ENCODE measurements around the gene PLCL2.
"Not testable (repeated sequence)": the region's sequence is repeated elsewhere in the genome, so short reads cannot be mapped to it uniquely, and the experiment has no call there.

The PLCL2 gene

GRCh38 chr3:16936233-16936632 is 51.5 kb downstream of the PLCL2 start:
- TF ChIP-seq POLR2A (IDR thresholded peaks at IDR 0.05; ENCODE audit: low read depth, low read length) (no peak), POLR2AphosphoS5 (IDR thresholded peaks at IDR 0.05; ENCODE audit: low read depth, low read length) (no peak), POU2F2 (IDR thresholded peaks at IDR 0.05; ENCODE audit: low read depth, low read length) (no peak), SPI1 (IDR thresholded peaks at IDR 0.05; ENCODE audit: low read depth, low read length) (no peak), TAF1 (IDR thresholded peaks at IDR 0.05; ENCODE audit: low read depth, low read length) (no peak), PAX5 (IDR thresholded peaks at IDR 0.05; ENCODE audit: insufficient read depth, low read length, severe bottlenecking) (no peak)
- FAIRE-seq = peak; percentile 78
- DNase-seq (ENCODE audit: insufficient read length, low spot score) = no peak

GRCh38 chr3:16936676-16937230 is 52.0 kb downstream of the PLCL2 start:
- FAIRE-seq (peak; percentile 48), DNase-seq (ENCODE audit: insufficient read length, low spot score) (no peak)
- TF ChIP-seq POLR2A (IDR thresholded peaks at IDR 0.05; ENCODE audit: low read depth, low read length) = no peak
- no peak for TF ChIP-seq POU2F2 (IDR thresholded peaks at IDR 0.05; ENCODE audit: low read depth, low read length)
- TF ChIP-seq SPI1 (IDR thresholded peaks at IDR 0.05; ENCODE audit: low read depth, low read length) = no peak
- TF ChIP-seq PAX5 (IDR thresholded peaks at IDR 0.05; ENCODE audit: insufficient read depth, low read length, severe bottlenecking) = no peak

- no peak for DNase-seq (ENCODE audit: insufficient read length, low spot score)
- FAIRE-seq = peak; percentile 80
- TF ChIP-seq POLR2A (IDR thresholded peaks at IDR 0.05; ENCODE audit: low read depth, low read length) = no peak
Measured at GRCh38 chr3:16937326-16937845, 52.6 kb downstream of the PLCL2 start.

GRCh38 chr3:16940769-16941700 is 56.3 kb downstream of the PLCL2 start:
- TF ChIP-seq PAX5 (IDR thresholded peaks at IDR 0.05; ENCODE audit: insufficient read depth, low read length, severe bottlenecking) (no peak), POLR2AphosphoS5 (IDR thresholded peaks at IDR 0.05; ENCODE audit: low read depth, low read length) (no peak)
- FAIRE-seq (peak; percentile 16), DNase-seq (ENCODE audit: insufficient read length, low spot score) (no peak)

- TF ChIP-seq POLR2A (IDR thresholded peaks at IDR 0.05; ENCODE audit: low read depth, low read length) (no peak), POU2F2 (IDR thresholded peaks at IDR 0.05; ENCODE audit: low read depth, low read length) (no peak), PAX5 (IDR thresholded peaks at IDR 0.05; ENCODE audit: insufficient read depth, low read length, severe bottlenecking) (no peak), TAF1 (IDR thresholded peaks at IDR 0.05; ENCODE audit: low read depth, low read length) (no peak)
- FAIRE-seq = no peak
- DNase-seq (ENCODE audit: insufficient read length, low spot score) = no peak
Measured at GRCh38 chr3:16942955-16943354, 58.2 kb downstream of the PLCL2 start.

GRCh38 chr3:16943857-16944256 is 59.1 kb downstream of the PLCL2 start:
- TF ChIP-seq TAF1 (IDR thresholded peaks at IDR 0.05; ENCODE audit: low read depth, low read length) = no peak
- no peak for TF ChIP-seq POLR2AphosphoS5 (IDR thresholded peaks at IDR 0.05; ENCODE audit: low read depth, low read length)
- no peak for TF ChIP-seq POU2F2 (IDR thresholded peaks at IDR 0.05; ENCODE audit: low read depth, low read length)
- TF ChIP-seq POLR2A (IDR thresholded peaks at IDR 0.05; ENCODE audit: low read depth, low read length) = no peak
- no peak for FAIRE-seq
- DNase-seq (ENCODE audit: insufficient read length, low spot score) = no peak

- no peak for TF ChIP-seq POU2F2 (IDR thresholded peaks at IDR 0.05; ENCODE audit: low read depth, low read length)
- TF ChIP-seq POLR2AphosphoS5 (IDR thresholded peaks at IDR 0.05; ENCODE audit: low read depth, low read length) = no peak
- no peak for TF ChIP-seq PAX5 (IDR thresholded peaks at IDR 0.05; ENCODE audit: insufficient read depth, low read length, severe bottlenecking)
- TF ChIP-seq SPI1 (IDR thresholded peaks at IDR 0.05; ENCODE audit: low read depth, low read length) = no peak
- no peak for TF ChIP-seq TAF1 (IDR thresholded peaks at IDR 0.05; ENCODE audit: low read depth, low read length)
- TF ChIP-seq POLR2A (IDR thresholded peaks at IDR 0.05; ENCODE audit: low read depth, low read length) = no peak
- no peak for FAIRE-seq
Measured at GRCh38 chr3:16944356-16944755, 59.6 kb downstream of the PLCL2 start.

GRCh38 chr3:16945330-16945729 is 60.6 kb downstream of the PLCL2 start:
- DNase-seq (ENCODE audit: insufficient read length, low spot score) (no peak), FAIRE-seq (peak; percentile 75)
- TF ChIP-seq POLR2A (IDR thresholded peaks at IDR 0.05; ENCODE audit: low read depth, low read length) (no peak), SPI1 (IDR thresholded peaks at IDR 0.05; ENCODE audit: low read depth, low read length) (no peak), PAX5 (IDR thresholded peaks at IDR 0.05; ENCODE audit: insufficient read depth, low read length, severe bottlenecking) (no peak), POLR2AphosphoS5 (IDR thresholded peaks at IDR 0.05; ENCODE audit: low read depth, low read length) (no peak), POU2F2 (IDR thresholded peaks at IDR 0.05; ENCODE audit: low read depth, low read length) (no peak), TAF1 (IDR thresholded peaks at IDR 0.05; ENCODE audit: low read depth, low read length) (no peak)

More at GRCh38 chr3:16944356-16944755, 59.6 kb downstream of the PLCL2 start:
- no peak for DNase-seq (ENCODE audit: insufficient read length, low spot score)

GRCh38 chr3:16950282-16950681 is 65.5 kb downstream of the PLCL2 start:
- DNase-seq (ENCODE audit: insufficient read length, low spot score) = no peak
- no peak for FAIRE-seq
- no peak for TF ChIP-seq PAX5 (IDR thresholded peaks at IDR 0.05; ENCODE audit: insufficient read depth, low read length, severe bottlenecking)
- TF ChIP-seq POU2F2 (IDR thresholded peaks at IDR 0.05; ENCODE audit: low read depth, low read length) = no peak
- TF ChIP-seq POLR2AphosphoS5 (IDR thresholded peaks at IDR 0.05; ENCODE audit: low read depth, low read length) = no peak
- no peak for TF ChIP-seq TAF1 (IDR thresholded peaks at IDR 0.05; ENCODE audit: low read depth, low read length)
- TF ChIP-seq SPI1 (IDR thresholded peaks at IDR 0.05; ENCODE audit: low read depth, low read length) = no peak
- TF ChIP-seq POLR2A (IDR thresholded peaks at IDR 0.05; ENCODE audit: low read depth, low read length) = no peak

- TF ChIP-seq SPI1 (IDR thresholded peaks at IDR 0.05; ENCODE audit: low read depth, low read length) (no peak), PAX5 (IDR thresholded peaks at IDR 0.05; ENCODE audit: insufficient read depth, low read length, severe bottlenecking) (no peak), POLR2AphosphoS5 (IDR thresholded peaks at IDR 0.05; ENCODE audit: low read depth, low read length) (no peak), POU2F2 (IDR thresholded peaks at IDR 0.05; ENCODE audit: low read depth, low read length) (no peak), TAF1 (IDR thresholded peaks at IDR 0.05; ENCODE audit: low read depth, low read length) (no peak), POLR2A (IDR thresholded peaks at IDR 0.05; ENCODE audit: low read depth, low read length) (no peak)
- no peak for DNase-seq (ENCODE audit: insufficient read length, low spot score)
- FAIRE-seq = peak; percentile 47
Measured at GRCh38 chr3:16950845-16951244, 66.1 kb downstream of the PLCL2 start.

GRCh38 chr3:16957852-16958251 is 73.1 kb downstream of the PLCL2 start:
- not testable (repeated sequence) for FAIRE-seq; DNase-seq (ENCODE audit: insufficient read length, low spot score)
